HL-60 (cell line): Measurements from ENCODE around the gene ZCCHC24.

Experiments
- CTCF ChIP-seq: IDR thresholded peaks from one replicate; pipeline ENCODE4 v1.5.1; 2011; ENCODE audit warnings: low read length, control low read depth, inconsistent platforms; ENCODE audit not compliant: insufficient read depth
- POLR2AphosphoS5 ChIP-seq: IDR thresholded peaks from 2 replicates; pipeline ENCODE4 v1.6.1; 2012; ENCODE audit warnings: low read depth
- REST ChIP-seq: IDR thresholded peaks from 2 replicates; pipeline ENCODE4 v1.6.1; 2012; ENCODE audit warnings: low read depth; ENCODE audit not compliant: insufficient replicate concordance

- TF ChIP-seq CTCF: no peak
- no peak for TF ChIP-seq REST
- no peak for TF ChIP-seq POLR2AphosphoS5
Observed at GRCh38 chr10:79339266-79339665, 106.2 kb downstream of the ZCCHC24 start.
